ENCODE measurements around the gene TWF2.

DNA sequence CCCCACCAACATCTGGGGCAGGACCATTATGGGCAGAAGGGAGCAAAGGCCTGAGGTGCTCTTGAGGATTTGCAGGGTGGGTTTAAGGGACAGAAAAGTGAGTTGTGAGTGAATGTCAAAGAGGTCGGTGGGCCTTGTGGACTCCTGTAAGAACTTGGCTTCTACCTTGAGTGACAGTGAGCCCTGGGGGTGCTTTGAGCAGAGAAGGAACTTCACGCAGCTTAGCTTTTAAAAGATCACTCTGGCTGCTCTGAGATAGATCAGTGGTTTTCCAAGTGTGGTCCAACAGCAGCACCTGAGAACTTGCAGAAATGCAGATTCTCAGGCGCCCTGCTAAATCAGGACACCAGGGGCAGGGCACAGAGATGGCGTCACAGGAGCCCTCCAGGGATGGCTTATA is 56.3 kb downstream of the TWF2 start:
- TF ChIP-seq, protein P1, sequence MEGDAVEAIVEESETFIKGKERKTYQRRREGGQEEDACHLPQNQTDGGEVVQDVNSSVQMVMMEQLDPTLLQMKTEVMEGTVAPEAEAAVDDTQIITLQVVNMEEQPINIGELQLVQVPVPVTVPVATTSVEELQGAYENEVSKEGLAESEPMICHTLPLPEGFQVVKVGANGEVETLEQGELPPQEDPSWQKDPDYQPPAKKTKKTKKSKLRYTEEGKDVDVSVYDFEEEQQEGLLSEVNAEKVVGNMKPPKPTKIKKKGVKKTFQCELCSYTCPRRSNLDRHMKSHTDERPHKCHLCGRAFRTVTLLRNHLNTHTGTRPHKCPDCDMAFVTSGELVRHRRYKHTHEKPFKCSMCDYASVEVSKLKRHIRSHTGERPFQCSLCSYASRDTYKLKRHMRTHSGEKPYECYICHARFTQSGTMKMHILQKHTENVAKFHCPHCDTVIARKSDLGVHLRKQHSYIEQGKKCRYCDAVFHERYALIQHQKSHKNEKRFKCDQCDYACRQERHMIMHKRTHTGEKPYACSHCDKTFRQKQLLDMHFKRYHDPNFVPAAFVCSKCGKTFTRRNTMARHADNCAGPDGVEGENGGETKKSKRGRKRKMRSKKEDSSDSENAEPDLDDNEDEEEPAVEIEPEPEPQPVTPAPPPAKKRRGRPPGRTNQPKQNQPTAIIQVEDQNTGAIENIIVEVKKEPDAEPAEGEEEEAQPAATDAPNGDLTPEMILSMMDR (IDR thresholded peaks at IDR 0.05): no peak
- TF ChIP-seq POLR2A (IDR thresholded peaks at IDR 0.05): no peak
- no peak for TF ChIP-seq EP300 (IDR thresholded peaks at IDR 0.05)
